Stomach smooth muscle (tissue), 2 donors: ENCODE results near the gene OBSL1.

Experiments
- H3K27ac ChIP-seq: one replicate; pipeline ENCODE4 v1.7.0; 2013; ENCODE audit warnings: mild to moderate bottlenecking, low read length, inconsistent platforms
- H3K27me3 ChIP-seq, 2 donors: one replicate each; pipeline ENCODE4 v1.7.0; 2013; ENCODE audit warnings: low read length in 2 of 2; ENCODE audit not compliant: insufficient read depth in 2 of 2, control insufficient read depth in 1 of 2
- H3K36me3 ChIP-seq, 2 donors: one replicate each; pipeline ENCODE4 v1.7.0; 2013; ENCODE audit warnings: low read length in 2 of 2; ENCODE audit not compliant: control insufficient read depth in 2 of 2, insufficient read depth in 2 of 2
- H3K4me1 ChIP-seq: one replicate; pipeline ENCODE4 v1.7.0; 2013; ENCODE audit warnings: low read length; ENCODE audit not compliant: control insufficient read depth, insufficient read depth
- H3K4me3 ChIP-seq, 2 donors: one replicate each; pipeline ENCODE4 v1.7.0; 2013; ENCODE audit warnings: low read length in 2 of 2
- H3K9ac ChIP-seq, 2 donors: one replicate each; pipeline ENCODE4 v1.7.0; 2013; ENCODE audit warnings: low read length in 2 of 2, mild to moderate bottlenecking in 1 of 2
- H3K9me3 ChIP-seq, 2 donors: one replicate each; pipeline ENCODE4 v1.7.0; 2013; ENCODE audit warnings: low read length in 2 of 2; ENCODE audit not compliant: control insufficient read depth in 2 of 2
- donor health status: healthy.
- donor health status: Pancreatic carcinoma.

The OBSL1 gene

GRCh38 chr2:219545295-219545942 is 25.9 kb downstream of the OBSL1 start:
- Histone ChIP-seq H3K4me3 (no peak overlapping the region), H3K27ac (no peak overlapping the region), H3K4me1 (peaks cover 29% of the 10 kb centered on the region), H3K27me3 (no peaks in the 10 kb centered on the region), H3K36me3 (peaks cover 3 to 9% of the 10 kb centered on the region in 2 donors), H3K9me3 (no peaks in the 10 kb centered on the region), H3K9ac (no peak overlapping the region)

GRCh38 chr2:219544567-219544966 is 26.8 kb downstream of the OBSL1 start:
- Histone ChIP-seq H3K4me3 (peak overlapping the region; percentile 63 to 80), H3K4me1 (peaks cover 29% of the 10 kb centered on the region), H3K9ac (peak overlapping the region; percentile 57 to 74), H3K27me3 (no peaks in the 10 kb centered on the region), H3K9me3 (no peaks in the 10 kb centered on the region), H3K36me3 (peaks cover 7 to 13% of the 10 kb centered on the region in 2 donors), H3K27ac (peak overlapping the region; percentile 78)

DNA sequence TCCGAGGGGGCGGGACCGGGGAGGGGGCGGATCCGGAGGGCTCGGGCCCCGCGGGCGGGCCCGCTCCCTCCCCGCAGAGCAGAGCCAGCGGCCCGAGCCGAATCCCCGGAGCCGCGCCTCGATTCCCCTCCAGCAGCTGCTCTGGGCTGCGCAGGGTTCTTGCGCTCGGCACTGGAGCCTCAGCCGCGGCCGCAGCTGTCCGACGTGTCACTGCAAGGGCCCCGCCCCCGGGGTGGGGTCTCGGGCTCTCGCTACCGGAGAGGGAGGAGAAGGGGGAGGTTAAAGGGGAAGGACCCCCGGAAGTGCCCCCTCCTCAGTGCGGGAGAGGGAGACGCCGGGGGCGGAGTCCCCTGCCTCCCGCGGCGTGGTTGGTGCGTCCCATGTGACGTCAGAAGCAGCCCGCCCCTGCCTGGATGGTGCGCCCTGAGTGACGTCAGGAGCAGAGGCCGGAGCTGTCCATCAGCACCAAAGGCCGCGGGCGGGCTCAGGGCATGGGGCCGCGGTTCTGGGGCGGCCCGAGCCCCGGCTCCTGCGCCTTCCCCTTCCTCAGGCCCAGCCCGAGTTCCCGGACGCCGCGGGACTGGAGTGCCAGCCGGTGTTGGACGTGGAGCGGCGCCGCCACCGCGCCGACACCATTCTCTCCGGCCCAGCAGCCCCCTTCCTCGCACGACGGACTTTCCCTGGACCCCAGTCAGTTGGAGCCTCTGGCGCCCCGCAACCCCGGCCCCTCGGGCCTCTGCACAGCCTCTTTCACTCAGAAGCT is 27.6 kb downstream of the OBSL1 start, which contains the start of the genes CHPF and TMEM198:
Gene CHPF (minus strand): TSS at position 214 of the 763 bp plus-strand sequence. CDS start 271 bp downstream, outside the sequence.
Gene TMEM198 (plus strand): TSS at position 433 of the 763 bp plus-strand sequence. CDS start 700 bp downstream, outside the sequence.
- H3K9ac ChIP-seq = peak within 1 kb of the TSS; percentile 57 to 74
- H3K9me3 ChIP-seq = no peaks in the 10 kb centered on the region
- H3K27me3 ChIP-seq = no peaks in the 10 kb centered on the region
- peaks cover 10 to 13% of the 10 kb centered on the region in 2 donors for H3K36me3 ChIP-seq
- peak within 1 kb of the TSS; percentile 63 to 80 for H3K4me3 ChIP-seq
- H3K27ac ChIP-seq = peak within 1 kb of the TSS; percentile 78
- H3K4me1 ChIP-seq = peaks cover 34% of the 10 kb centered on the region

DNA sequence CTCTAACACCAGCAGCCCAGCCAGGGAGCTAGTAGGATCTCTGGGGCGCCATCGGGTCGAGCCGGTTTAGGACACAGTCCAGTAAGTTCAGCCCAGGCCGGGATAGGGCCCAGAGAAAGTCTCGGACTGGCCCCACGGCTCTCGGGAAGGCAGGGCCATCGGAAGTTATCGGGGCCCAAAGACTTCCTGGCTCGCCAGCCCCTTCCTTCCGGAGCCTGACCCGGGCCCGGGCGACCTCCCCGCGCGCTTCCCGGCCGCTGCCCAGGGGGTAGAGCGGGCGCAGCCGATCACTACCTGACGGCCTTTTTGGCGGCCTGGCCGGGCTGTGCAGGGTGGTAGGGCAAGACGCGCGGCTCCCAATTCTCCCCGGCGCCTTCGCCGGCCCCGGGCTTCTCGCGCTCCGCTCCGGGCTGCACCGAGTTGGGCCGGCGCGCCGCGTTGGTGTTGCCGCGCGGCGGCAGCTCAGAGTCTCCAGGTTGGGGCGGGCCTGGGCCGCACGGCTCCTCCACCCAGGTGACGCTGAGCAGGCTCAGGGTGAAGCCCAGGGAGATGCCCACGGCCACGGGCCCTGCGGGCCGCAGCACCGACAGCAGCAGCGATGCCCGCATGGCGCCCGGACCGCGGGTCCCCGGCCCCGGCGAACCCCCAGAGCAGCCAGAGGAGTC is 28.3 kb downstream of the OBSL1 start:
- no peaks in the 10 kb centered on the region for H3K27me3 ChIP-seq
- H3K4me1 ChIP-seq = peaks cover 40% of the 10 kb centered on the region
- H3K27ac ChIP-seq = peak overlapping the region; percentile 78
- peaks cover 10 to 12% of the 10 kb centered on the region in 2 donors for H3K36me3 ChIP-seq
- H3K9me3 ChIP-seq = no peaks in the 10 kb centered on the region
- H3K9ac ChIP-seq = peak overlapping the region; percentile 29 to 72
- H3K4me3 ChIP-seq = peak overlapping the region; percentile 47 to 80

DNA sequence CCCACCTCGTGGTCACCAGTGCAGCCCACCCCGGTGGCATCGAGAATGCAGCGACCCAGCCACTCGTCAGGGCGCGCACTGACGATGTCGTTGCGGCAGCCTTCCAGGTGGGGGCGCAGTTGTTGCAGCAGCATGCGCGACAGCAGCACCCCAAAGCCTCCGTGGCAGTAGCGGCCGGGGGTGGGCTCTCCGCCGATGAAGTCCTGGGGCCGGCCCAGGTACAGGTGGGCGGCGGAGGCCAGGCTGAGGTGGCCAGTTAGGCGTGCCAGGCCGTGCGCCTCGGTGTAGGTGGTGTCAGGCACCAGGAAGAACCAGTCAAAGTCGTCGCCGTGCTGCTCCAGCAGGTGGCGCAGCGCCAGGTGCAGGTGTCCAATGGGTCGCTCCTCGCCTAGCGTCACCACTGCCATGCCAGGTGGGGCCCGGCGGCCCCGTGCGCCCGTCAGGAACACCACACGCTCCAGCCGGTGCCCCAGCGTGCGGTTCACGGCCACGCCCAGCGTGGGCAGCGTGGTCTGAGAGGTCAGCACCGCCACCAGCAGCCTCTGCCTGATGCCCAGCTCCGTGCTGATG is 29.6 kb downstream of the OBSL1 start:
- no peaks in the 10 kb centered on the region for H3K9me3 ChIP-seq
- peaks cover 10 to 12% of the 10 kb centered on the region in 2 donors for H3K36me3 ChIP-seq
- H3K27me3 ChIP-seq = no peaks in the 10 kb centered on the region
- H3K27ac ChIP-seq = no peak overlapping the region
- peaks cover 44% of the 10 kb centered on the region for H3K4me1 ChIP-seq
- no peak overlapping the region for H3K9ac ChIP-seq
- peak overlapping the region; percentile 4 to 80 for H3K4me3 ChIP-seq

GRCh38 chr2:219540784-219541504 is 30.4 kb downstream of the OBSL1 start:
- H3K4me1 ChIP-seq = peaks cover 44% of the 10 kb centered on the region
- peaks cover 10 to 12% of the 10 kb centered on the region in 2 donors for H3K36me3 ChIP-seq
- H3K27ac ChIP-seq = no peak overlapping the region
- H3K9ac ChIP-seq = no peak overlapping the region
- H3K27me3 ChIP-seq = no peaks in the 10 kb centered on the region
- no peaks in the 10 kb centered on the region for H3K9me3 ChIP-seq
- H3K4me3 ChIP-seq = no peak overlapping the region

GRCh38 chr2:219539926-219540678 is 31.2 kb downstream of the OBSL1 start:
- no peak overlapping the region for H3K9ac ChIP-seq
- no peak overlapping the region for H3K4me3 ChIP-seq
- no peaks in the 10 kb centered on the region for H3K9me3 ChIP-seq
- no peak overlapping the region for H3K27ac ChIP-seq
- peaks cover 10 to 12% of the 10 kb centered on the region in 2 donors for H3K36me3 ChIP-seq
- peaks cover 44% of the 10 kb centered on the region for H3K4me1 ChIP-seq
- no peaks in the 10 kb centered on the region for H3K27me3 ChIP-seq

DNA sequence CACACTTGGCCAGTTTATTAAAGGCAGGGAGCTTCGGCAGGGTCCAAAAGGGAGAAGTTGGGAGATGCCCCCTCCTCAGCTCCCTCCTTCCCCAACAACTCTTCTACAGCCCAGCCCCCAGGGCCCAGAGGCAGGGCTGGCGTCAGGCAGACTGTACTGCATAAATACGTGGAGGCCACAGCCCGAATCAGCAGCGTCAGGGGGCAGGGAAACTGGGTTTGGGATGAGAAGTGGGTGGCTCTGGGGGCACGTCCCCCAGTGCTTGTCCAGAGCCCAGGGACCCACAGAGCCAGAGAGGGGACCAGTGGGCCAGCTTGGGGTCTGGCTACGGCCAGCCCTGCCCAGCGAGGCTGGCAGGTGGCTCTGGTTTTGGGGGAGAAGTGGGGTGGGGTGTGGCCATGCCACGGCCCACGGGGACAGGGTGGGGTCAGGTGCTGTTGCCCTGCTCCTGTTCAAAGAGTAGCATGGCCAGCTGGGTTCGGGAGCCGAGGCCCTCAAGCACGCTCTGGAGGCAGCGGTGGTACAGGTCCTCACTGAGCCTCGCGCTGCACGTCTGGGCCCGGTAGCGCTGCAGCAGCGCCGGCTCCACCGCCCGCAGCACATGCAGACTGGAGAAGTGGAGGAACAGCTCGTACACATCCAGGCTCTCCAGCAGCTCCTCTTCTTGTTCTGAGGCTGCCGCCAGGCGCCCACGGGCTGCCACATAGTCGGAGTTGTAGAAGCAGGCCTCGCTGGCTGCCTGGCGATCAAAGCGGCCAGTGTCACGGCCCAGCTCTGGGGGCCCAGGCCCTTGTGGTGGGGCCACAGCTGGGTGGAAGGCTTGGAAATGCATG is 32.2 kb downstream of the OBSL1 start:
- Histone ChIP-seq H3K4me1 (peaks cover 38% of the 10 kb centered on the region), H3K36me3 (peaks cover 10 to 12% of the 10 kb centered on the region in 2 donors), H3K27ac (no peak overlapping the region), H3K9me3 (no peaks in the 10 kb centered on the region), H3K27me3 (no peaks in the 10 kb centered on the region), H3K4me3 (no peak overlapping the region), H3K9ac (no peak overlapping the region)

DNA sequence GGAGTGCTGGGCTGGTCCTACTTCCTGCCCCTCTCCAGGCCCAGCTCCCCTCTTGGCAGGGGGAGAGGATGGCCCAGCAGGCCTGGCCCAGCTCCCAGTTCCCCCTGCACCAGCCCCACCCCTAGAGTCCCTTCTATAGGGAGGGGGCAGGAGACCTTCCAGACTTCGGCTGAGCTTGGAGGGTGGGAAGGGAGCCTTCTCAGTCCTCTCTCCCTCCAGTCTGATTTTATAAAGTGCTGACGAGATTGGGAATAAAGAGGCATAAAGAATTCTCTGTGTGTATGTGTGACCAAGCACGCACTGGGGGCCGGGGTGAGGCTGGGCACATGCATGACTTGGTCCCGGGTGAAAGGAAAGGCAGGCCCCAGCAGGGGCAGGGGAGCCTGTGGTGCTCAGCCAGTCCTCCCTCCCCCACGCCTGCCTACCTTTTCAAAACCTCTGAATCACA is 32.8 kb downstream of the OBSL1 start:
- Histone ChIP-seq H3K36me3 (peaks cover 10 to 12% of the 10 kb centered on the region in 2 donors), H3K27ac (no peak overlapping the region), H3K27me3 (no peaks in the 10 kb centered on the region), H3K4me3 (no peak overlapping the region), H3K9ac (no peak overlapping the region), H3K4me1 (peaks cover 35% of the 10 kb centered on the region), H3K9me3 (no peaks in the 10 kb centered on the region)
